Measurements from ENCODE around the gene ARPP21.

ARPP21 gene

GRCh38 chr3:35779611-35780010 is 140.3 kb downstream of the ARPP21 start:
- Mint-ChIP-seq H3K4me1 (peaks cover 69% of the 10 kb centered on the region), H3K4me3 (no peak overlapping the region), H3K9me3 (no peaks in the 10 kb centered on the region), H3K27ac (peak overlapping the region; percentile 52), H3K27me3 (ENCODE audit: low read depth, poor library complexity) (peaks cover 3% of the 10 kb centered on the region), H3K36me3 (ENCODE audit: low read depth) (no peaks in the 10 kb centered on the region)
- no peak for TF ChIP-seq CTCF (IDR thresholded peaks at IDR 0.05)
- DNase-seq: no peak

GRCh38 chr3:35780800-35781199 is 141.5 kb downstream of the ARPP21 start:
- Mint-ChIP-seq H3K9me3 (peaks cover 5% of the 10 kb centered on the region), H3K27ac (no peak overlapping the region), H3K36me3 (ENCODE audit: low read depth) (peaks cover 8% of the 10 kb centered on the region), H3K27me3 (ENCODE audit: low read depth, poor library complexity) (peaks cover 3% of the 10 kb centered on the region), H3K4me1 (peaks cover 77% of the 10 kb centered on the region), H3K4me3 (no peak overlapping the region)
- TF ChIP-seq CTCF (IDR thresholded peaks at IDR 0.05): no peak
- DNase-seq: no peak

GRCh38 chr3:35781558-35781957 is 142.2 kb downstream of the ARPP21 start:
- Mint-ChIP-seq H3K9me3 (peaks cover 5% of the 10 kb centered on the region), H3K4me3 (no peak overlapping the region), H3K36me3 (ENCODE audit: low read depth) (peaks cover 8% of the 10 kb centered on the region), H3K4me1 (peaks cover 80% of the 10 kb centered on the region), H3K27ac (no peak overlapping the region), H3K27me3 (ENCODE audit: low read depth, poor library complexity) (peaks cover 3% of the 10 kb centered on the region)
- TF ChIP-seq CTCF (IDR thresholded peaks at IDR 0.05): no peak
- no peak for DNase-seq

GRCh38 chr3:35782355-35782754 is 143.0 kb downstream of the ARPP21 start:
- Mint-ChIP-seq H3K27me3 (ENCODE audit: low read depth, poor library complexity) (peaks cover 3% of the 10 kb centered on the region), H3K36me3 (ENCODE audit: low read depth) (peaks cover 8% of the 10 kb centered on the region), H3K4me1 (peaks cover 84% of the 10 kb centered on the region), H3K4me3 (no peak overlapping the region), H3K27ac (peak overlapping the region; percentile 57), H3K9me3 (peaks cover 5% of the 10 kb centered on the region)
- TF ChIP-seq CTCF (IDR thresholded peaks at IDR 0.05): no peak
- DNase-seq: no peak

GRCh38 chr3:35784169-35784568 is 144.8 kb downstream of the ARPP21 start:
- peaks cover 3% of the 10 kb centered on the region for H3K27me3 Mint-ChIP-seq (ENCODE audit: low read depth, poor library complexity)
- H3K4me3 Mint-ChIP-seq: no peak overlapping the region
- TF ChIP-seq CTCF (IDR thresholded peaks at IDR 0.05): no peak
- no peak for DNase-seq
- peaks cover 8% of the 10 kb centered on the region for H3K36me3 Mint-ChIP-seq (ENCODE audit: low read depth)
- H3K27ac Mint-ChIP-seq: no peak overlapping the region
- peaks cover 5% of the 10 kb centered on the region for H3K9me3 Mint-ChIP-seq
- peaks cover 77% of the 10 kb centered on the region for H3K4me1 Mint-ChIP-seq

GRCh38 chr3:35785234-35785888 is 146.0 kb downstream of the ARPP21 start:
- H3K4me3 Mint-ChIP-seq: no peak overlapping the region
- H3K27ac Mint-ChIP-seq: peak overlapping the region; percentile 50
- peaks cover 76% of the 10 kb centered on the region for H3K4me1 Mint-ChIP-seq
- no peak for TF ChIP-seq CTCF (IDR thresholded peaks at IDR 0.05)
- DNase-seq: no peak
- peaks cover 5% of the 10 kb centered on the region for H3K9me3 Mint-ChIP-seq
- peaks cover 3% of the 10 kb centered on the region for H3K27me3 Mint-ChIP-seq (ENCODE audit: low read depth, poor library complexity)
- peaks cover 8% of the 10 kb centered on the region for H3K36me3 Mint-ChIP-seq (ENCODE audit: low read depth)

Data from nephron progenitor cell (in vitro differentiated cells).